HG03457 (cell line): ENCODE data around the gene ANKRD17.
A peak's percentile ranks its signal among the peaks of the same experiment; 100 is the strongest.

Source experiments
- ATAC-seq: cut with Tn5 transposase; IDR thresholded peaks from one replicate; pipeline ENCODE4 v1.9.1; 2021; ENCODE audit warnings: moderate number of reproducible peaks; ENCODE audit not compliant: unreplicated experiment

The ANKRD17 gene

DNA sequence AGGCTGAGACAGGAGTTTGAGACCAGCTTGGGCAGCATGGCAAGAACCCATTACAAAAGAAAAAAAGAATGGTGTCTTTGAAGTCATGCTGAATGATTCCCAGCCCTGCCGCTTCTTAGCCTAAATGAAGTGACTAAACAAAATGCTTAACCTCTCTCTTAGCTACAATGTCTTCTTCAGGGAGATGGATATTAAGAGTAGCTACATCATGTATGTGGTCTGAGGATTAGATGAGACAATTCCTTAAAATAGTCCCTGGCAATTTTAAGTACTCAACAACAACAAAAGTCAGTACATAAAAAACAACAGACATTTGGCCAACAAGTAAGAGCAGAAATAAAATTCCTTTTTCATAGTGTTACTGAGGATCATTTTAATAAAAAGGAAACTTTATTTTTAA, 124.8 kb downstream of the ANKRD17 start:
- ATAC-seq = no peak

- ATAC-seq = no peak
Measured at GRCh38 chr4:73131281-73131680, 127.3 kb downstream of the ANKRD17 start.

- ATAC-seq = no peak
Measured at GRCh38 chr4:73129319-73129718, 129.3 kb downstream of the ANKRD17 start.

DNA sequence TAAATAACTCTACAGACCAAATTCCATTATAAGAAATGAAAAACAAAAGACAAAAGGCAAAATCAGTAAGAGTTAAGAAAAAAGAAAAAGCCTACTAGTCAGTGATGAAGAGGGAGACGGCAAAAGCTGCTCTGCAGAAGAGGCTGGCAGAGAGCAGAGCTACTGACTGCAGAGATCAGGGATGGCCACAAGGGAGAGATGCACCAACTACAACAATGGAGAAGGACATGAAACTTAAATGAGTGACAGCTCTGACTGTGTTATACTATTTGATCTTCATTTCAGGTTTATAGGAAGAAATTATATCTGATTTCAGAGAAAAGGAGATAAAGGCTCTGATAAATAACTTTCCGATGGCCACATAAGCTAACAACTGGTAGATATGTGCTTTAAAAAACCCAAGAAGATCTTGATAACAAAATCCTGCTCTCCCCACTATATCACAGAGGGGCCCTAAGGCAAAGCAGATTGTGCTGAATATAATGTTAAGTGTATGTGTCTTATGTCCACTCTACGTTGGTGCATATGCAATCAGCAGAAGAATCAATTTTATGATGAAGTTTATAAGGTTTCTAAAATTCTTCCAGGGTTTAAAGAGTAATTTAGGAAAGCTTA, 130.7 kb downstream of the ANKRD17 start:
- ATAC-seq = no peak

DNA sequence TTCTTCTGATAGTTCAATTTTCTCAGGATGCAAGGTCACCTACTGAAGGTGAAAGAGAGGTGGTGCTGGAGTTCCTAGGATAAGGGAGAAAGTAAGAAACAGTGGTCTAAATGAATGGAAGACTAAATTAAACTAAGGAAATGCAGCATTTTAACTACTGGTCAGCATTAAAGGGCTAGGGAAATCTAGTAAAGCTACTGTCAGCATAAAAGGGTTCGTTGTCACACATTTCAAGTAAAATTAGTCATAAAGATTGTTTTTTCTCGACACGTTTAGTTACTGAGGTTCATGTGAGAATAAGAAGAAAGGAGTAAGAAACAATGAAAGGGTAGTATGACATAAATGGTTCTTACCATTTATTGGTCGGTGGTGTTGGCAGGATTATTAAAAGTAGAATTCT, 149.1 kb downstream of the ANKRD17 start:
- ATAC-seq = no peak

DNA sequence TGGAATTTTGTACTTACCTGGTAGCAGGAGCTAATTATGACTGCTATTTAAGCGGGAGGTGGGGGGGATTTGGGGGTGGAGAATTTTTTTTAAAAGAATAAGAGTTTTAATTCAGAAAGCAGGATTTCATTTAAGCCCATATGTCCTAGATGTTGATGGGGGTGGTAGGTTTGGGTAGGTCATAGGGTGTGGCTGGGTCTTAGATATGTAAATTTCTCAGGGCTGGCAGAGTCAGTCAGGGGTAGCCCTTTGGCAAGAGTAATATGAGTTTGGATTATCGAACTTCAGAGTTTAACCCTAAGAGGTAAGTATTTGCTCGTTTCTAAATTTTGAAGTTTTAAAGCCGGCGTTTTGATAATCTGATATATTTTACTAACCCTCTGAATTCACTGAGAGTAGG, 153.9 kb downstream of the ANKRD17 start:
- ATAC-seq = no peak

GRCh38 chr4:73103799-73104503, 154.6 kb downstream of the ANKRD17 start:
- no peak for ATAC-seq

DNA sequence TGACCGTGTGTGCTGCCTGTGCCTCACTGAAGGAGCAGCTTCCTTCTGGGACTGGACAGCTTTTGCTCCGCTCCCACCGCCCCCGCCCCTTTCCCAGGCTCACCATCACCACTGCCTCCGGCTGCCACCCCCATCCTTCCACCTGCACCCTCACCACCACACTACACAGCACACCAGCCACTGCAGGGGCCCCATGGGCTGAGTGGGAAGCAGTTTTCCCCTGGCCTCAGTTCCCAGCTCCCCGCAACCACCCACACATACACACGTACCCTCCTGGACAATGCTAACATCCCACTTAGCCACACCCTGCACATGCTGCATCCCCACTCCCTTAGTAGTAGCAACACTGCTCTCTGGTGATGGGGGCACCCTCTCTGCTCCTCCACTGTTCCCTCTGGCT, 159.5 kb downstream of the ANKRD17 start:
- ATAC-seq = no peak

DNA sequence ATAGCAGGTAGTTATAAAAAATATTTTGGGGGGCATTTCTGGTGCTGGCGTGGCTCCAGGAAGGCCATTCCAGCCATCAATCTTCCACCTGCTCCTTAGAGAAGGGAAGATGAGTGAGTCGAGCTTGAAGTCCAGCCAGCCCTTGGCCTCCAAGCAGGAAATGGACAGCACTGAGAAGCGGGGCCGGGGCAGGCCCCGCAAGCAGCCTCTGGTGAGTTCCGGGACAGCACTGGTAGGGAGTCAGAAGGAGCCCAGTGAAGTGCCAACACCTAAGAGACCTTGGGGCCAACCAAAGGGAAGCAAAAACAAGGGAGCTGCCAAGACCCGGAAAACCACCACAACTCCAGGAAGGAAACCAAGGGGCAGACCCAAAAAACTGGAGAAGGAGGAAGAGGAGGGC, 159.9 kb downstream of the ANKRD17 start:
- ATAC-seq = no peak

- no peak for ATAC-seq
Measured at GRCh38 chr4:73098016-73098415, 160.6 kb downstream of the ANKRD17 start.

GRCh38 chr4:73092868-73093267, 165.7 kb downstream of the ANKRD17 start:
- ATAC-seq = no peak

DNA sequence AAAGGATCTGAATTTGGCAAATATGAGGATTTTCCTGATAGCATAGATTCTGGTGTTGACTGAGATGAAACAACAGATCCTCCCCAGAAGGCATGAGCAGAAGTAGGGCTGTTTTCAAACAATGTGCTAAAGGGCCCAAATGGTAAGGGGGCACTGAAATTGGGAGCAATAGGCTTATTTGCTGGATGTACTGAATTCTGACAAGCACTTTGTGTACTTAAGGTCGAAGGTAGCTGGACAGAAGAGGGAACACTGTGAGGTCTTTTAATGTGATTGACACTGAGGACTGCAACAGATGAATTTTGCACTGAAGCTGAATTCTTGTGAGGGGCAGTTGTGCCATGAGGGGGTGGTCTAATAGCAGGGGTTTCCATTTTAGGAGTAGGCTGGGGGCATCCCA, 167.9 kb downstream of the ANKRD17 start:
- ATAC-seq = no peak

DNA sequence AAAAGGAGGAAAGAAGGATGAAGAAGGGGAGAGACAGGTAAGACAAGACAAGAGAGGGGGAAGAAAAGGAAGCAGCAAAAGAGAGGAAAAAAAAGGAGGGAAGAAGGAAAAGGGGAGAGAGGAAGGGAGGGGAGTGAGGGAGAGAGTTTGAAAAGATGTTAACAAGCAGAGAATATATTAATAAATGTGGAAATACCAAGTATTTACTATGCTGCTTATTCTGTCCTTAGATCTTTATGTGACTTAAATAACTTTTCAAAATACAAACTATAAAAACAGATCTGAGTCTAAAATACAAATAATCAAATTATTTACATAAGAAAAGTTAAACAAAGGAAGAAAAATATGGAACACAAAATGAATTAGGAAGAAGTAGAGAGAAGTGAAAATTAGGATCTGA, 170.7 kb downstream of the ANKRD17 start:
- ATAC-seq = no peak

GRCh38 chr4:73086095-73086868, 172.3 kb downstream of the ANKRD17 start:
- ATAC-seq = no peak

- no peak for ATAC-seq
Measured at GRCh38 chr4:73080789-73081188, 177.8 kb downstream of the ANKRD17 start.

GRCh38 chr4:73075832-73076231, 182.8 kb downstream of the ANKRD17 start:
- no peak for ATAC-seq

DNA sequence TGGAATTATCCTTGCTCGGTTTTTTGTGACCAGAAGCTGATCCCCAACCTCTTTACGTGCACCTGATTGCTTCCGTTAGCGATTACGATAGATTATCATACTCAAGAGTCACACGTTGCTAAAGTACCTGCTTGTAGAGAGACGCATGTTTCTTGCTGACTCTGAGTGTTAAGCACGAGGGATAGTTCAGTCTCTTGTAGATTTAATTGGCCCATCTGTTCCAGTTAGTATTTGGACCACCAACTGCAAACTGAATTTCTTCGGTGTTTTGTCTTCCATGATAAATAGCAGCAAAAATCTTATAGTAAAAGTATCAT, 188.6 kb downstream of the ANKRD17 start:
- peak; percentile 10 for ATAC-seq

GRCh38 chr4:73069338-73070073, 189.1 kb downstream of the ANKRD17 start, which contains the start of gene COX18:
TSS of gene COX18 (minus strand) at chr4:73069716. CDS start at chr4:73069649, 67 bp downstream.
- ATAC-seq = peak; percentile 83

GRCh38 chr4:73068491-73069337, 189.9 kb downstream of the ANKRD17 start:
- no peak for ATAC-seq

DNA sequence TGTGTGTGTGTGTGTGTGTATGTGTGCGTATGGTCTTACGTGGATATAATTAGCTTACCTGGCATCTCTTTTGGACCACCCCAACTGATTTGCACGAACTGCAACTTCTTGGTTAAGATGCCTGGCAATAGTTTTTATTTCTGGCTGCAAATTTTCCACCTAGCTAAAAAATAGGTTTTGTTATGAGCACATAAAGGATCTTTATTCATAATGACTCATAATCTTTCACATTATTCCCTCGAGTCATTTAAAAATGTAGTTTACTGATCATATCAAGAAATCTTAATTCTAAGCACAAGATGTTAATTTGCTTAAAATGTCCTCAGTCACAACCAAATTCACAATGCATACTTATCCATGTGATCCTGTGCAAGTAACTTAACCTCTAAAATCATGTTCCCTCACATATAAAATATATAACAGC, 190.6 kb downstream of the ANKRD17 start:
- ATAC-seq = no peak
